BE2C (cell line): ENCODE data around the gene KIAA0825.
"Not testable (repeated sequence)": the region's sequence is repeated elsewhere in the genome, so short reads cannot be mapped to it uniquely, and the experiment has no call there.

Experiments
- DNase-seq: peaks from one replicate; pipeline ENCODE4 v3.0.0-alpha.2; 2020
- H3K27me3 ChIP-seq: fragments of 250-450 bp; sonication (Bioruptor Pico); 2 replicates; pipeline ENCODE4 v1.5.1; 2020; ENCODE audit warnings: mild to moderate bottlenecking
- H3K36me3 ChIP-seq: fragments of 250-450 bp; sonication (Bioruptor Pico); 2 replicates; pipeline ENCODE4 v1.5.1; 2020; ENCODE audit warnings: mild to moderate bottlenecking
- H3K4me1 ChIP-seq: fragments of 250-450 bp; sonication (Bioruptor Pico); 2 replicates; pipeline ENCODE4 v1.5.1; 2020
- H3K4me3 ChIP-seq: 2 replicates; pipeline ENCODE4 v1.5.1; 2011; ENCODE audit warnings: low read depth, low read length
- H3K9me3 ChIP-seq: fragments of 250-450 bp; sonication (Bioruptor Pico); 2 replicates; pipeline ENCODE4 v1.5.1; 2020
- CTCF ChIP-seq: IDR thresholded peaks from 2 replicates; pipeline ENCODE4 v1.5.1; 2012; ENCODE audit warnings: mild to moderate bottlenecking, low read depth, low read length

Gene KIAA0825

GRCh38 chr5:94613583-94613982 is 4.8 kb downstream of the KIAA0825 start:
- H3K36me3 ChIP-seq, result no peaks in the 10 kb centered on the region
- no peaks in the 10 kb centered on the region for H3K27me3 ChIP-seq
- peak; percentile 18 for DNase-seq
- H3K4me3 ChIP-seq, result no peak overlapping the region
- peak; percentile 57 for TF ChIP-seq CTCF
- no peaks in the 10 kb centered on the region; the same call in 1 of the 2 replicates for H3K4me1 ChIP-seq
- no peaks in the 10 kb centered on the region for H3K9me3 ChIP-seq

GRCh38 chr5:94595281-94595840 is 23.0 kb downstream of the KIAA0825 start:
- no peaks in the 10 kb centered on the region for H3K4me1 ChIP-seq
- H3K27me3 ChIP-seq, result no peaks in the 10 kb centered on the region
- no peaks in the 10 kb centered on the region for H3K36me3 ChIP-seq
- no peak for TF ChIP-seq CTCF
- H3K9me3 ChIP-seq, result no peaks in the 10 kb centered on the region
- DNase-seq, result no peak
- H3K4me3 ChIP-seq, result no peak overlapping the region

- Histone ChIP-seq H3K9me3 (no peaks in the 10 kb centered on the region), H3K27me3 (no peaks in the 10 kb centered on the region), H3K4me3 (no peak overlapping the region), H3K36me3 (no peaks in the 10 kb centered on the region), H3K4me1 (no peaks in the 10 kb centered on the region; the same call in 1 of the 2 replicates)
- DNase-seq, result no peak
- TF ChIP-seq CTCF, result no peak
Observed at GRCh38 chr5:94577466-94578245, 40.7 kb downstream of the KIAA0825 start.

DNA sequence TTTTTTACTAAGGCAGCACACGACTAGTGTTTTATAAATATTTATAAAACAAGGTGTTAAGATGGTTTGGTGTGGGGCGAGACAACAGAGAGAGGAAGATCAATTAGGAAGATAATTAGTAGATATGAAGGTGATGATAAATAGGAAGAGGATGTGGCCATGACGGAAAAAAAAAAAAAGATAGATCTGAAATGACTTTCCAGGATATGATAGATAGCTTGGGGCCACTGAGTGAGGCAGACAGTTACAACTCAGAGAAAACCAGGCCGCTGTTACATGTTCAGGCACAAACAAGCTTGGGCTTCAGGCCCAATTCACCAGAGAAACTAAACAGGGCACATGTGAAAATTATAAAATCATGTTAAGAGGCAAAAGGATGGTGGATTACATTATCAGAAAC is 43.2 kb downstream of the KIAA0825 start:
- no peaks in the 10 kb centered on the region for H3K9me3 ChIP-seq
- no peaks in the 10 kb centered on the region for H3K36me3 ChIP-seq
- TF ChIP-seq CTCF, result no peak
- no peak for DNase-seq
- H3K4me3 ChIP-seq, result no peak overlapping the region
- H3K4me1 ChIP-seq, result no peaks in the 10 kb centered on the region; the same call in 1 of the 2 replicates
- H3K27me3 ChIP-seq, result no peaks in the 10 kb centered on the region

DNA sequence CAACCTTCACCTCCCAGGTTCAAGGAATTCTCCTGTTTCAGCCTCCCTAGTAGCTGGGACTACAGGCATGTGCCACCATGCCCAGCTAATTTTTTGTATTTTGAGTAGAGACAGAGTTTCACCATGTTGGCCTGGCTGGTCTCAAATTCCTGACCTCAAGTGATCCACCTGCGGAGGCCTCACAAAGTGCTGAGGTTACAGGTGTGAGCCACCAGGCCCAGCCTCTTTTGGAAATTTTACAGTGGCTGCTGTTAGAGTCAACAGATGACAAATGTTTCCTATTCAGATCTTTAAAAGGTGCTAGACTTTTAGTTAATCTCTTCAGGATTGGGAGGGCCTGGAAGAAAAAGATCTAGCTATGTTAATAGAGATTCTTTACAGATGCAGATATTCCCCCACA is 45.1 kb downstream of the KIAA0825 start:
- not testable (repeated sequence) for DNase-seq, H3K4me3 ChIP-seq, H3K36me3 ChIP-seq, H3K27me3 ChIP-seq, H3K4me1 ChIP-seq, H3K9me3 ChIP-seq

- TF ChIP-seq CTCF, result no peak
- Histone ChIP-seq H3K27me3 (no peaks in the 10 kb centered on the region), H3K9me3 (no peaks in the 10 kb centered on the region), H3K4me3 (no peak overlapping the region), H3K36me3 (no peaks in the 10 kb centered on the region), H3K4me1 (no peaks in the 10 kb centered on the region; the same call in 1 of the 2 replicates)
- DNase-seq, result no peak
Observed at GRCh38 chr5:94571415-94571814, 47.0 kb downstream of the KIAA0825 start.
